ENCODE data around the gene SHANK3.

DNA sequence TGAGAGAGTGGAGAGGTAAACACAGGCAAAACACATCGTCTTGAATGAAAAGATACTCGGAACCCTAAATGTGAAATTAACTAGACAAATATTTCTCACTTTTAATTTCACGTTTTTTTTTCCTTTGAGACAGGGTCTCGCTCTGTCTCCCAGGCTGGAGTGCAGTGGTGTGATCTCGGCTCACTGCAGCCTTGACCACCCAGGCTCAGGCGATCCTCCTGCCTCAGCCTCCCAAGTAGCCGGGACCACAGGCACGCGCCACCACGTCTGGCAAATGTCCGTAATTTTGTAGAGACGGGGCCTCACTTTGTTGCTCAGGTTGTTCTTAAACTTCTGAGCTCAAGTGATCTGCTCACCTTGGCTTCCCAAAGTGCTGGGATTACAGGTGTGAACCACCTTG lies 7.4 kb upstream of the SHANK3 start:
- TF ChIP-seq CTCF (IDR thresholded peaks at IDR 0.05), result no peak
- TF ChIP-seq EZH2 (IDR thresholded peaks at IDR 0.05; ENCODE audit: borderline replicate concordance, insufficient read depth, low read depth, low read length, poor library complexity, severe bottlenecking), result no peak
